Liver (tissue), 9 donors: ENCODE results near the gene COMMD1. TPM values are rescaled to one million over a fixed set of nuclear protein-coding genes. Genes with fewer than 3 reads are reported as not detected.

ENCODE experiments used
- DNase-seq: peaks from one replicate; pipeline ENCODE4 v3.0.0-alpha.2; 2017; ENCODE audit warnings: low spot score
- H3K27ac ChIP-seq, 2 donors: one replicate each; pipeline ENCODE4 v1.7.0; 2013; ENCODE audit warnings: inconsistent platforms in 2 of 2, low read length in 2 of 2, control low read depth in 1 of 2, low read depth in 1 of 2, mild to moderate bottlenecking in 1 of 2
- H3K27me3 ChIP-seq, 4 donors: one replicate each; pipeline versions ENCODE4 v1.6.1 to v1.7.0; 2013; ENCODE audit warnings: low read length in 3 of 4, inconsistent platforms in 1 of 4, mild to moderate bottlenecking in 1 of 4, moderate library complexity in 1 of 4; ENCODE audit not compliant: control insufficient read depth in 4 of 4, insufficient read depth in 4 of 4
- H3K36me3 ChIP-seq, 4 donors: one replicate each; pipeline versions ENCODE4 v1.6.1 to v1.7.0; 2013; ENCODE audit warnings: low read length in 3 of 4, mild to moderate bottlenecking in 3 of 4, low read depth in 1 of 4, moderate library complexity in 1 of 4; ENCODE audit not compliant: control insufficient read depth in 4 of 4, insufficient read depth in 3 of 4
- H3K4me1 ChIP-seq, 4 donors: one replicate each; pipeline versions ENCODE4 v1.6.1 to v1.7.0; 2013; ENCODE audit warnings: low read length in 3 of 4, mild to moderate bottlenecking in 3 of 4, moderate library complexity in 1 of 4; ENCODE audit not compliant: control insufficient read depth in 4 of 4, insufficient read depth in 4 of 4
- H3K4me3 ChIP-seq, 3 donors: one replicate each; pipeline versions ENCODE4 v1.6.1 to v1.7.0; 2013; ENCODE audit warnings: low read length in 3 of 3, control low read depth in 1 of 3, low read depth in 1 of 3, mild to moderate bottlenecking in 1 of 3
- H3K9ac ChIP-seq, 2 donors: one replicate each; pipeline ENCODE4 v1.7.0; 2013; ENCODE audit warnings: low read length in 2 of 2, mild to moderate bottlenecking in 2 of 2, moderate library complexity in 2 of 2, control low read depth in 1 of 2, low read depth in 1 of 2
- H3K9me3 ChIP-seq, 4 donors: one replicate each; pipeline versions ENCODE4 v1.6.1 to v1.7.0; 2013; ENCODE audit warnings: low read length in 3 of 4; ENCODE audit not compliant: control insufficient read depth in 4 of 4
- EGR1 ChIP-seq, 2 donors: IDR thresholded peaks; 2 replicates each; pipeline ENCODE4 v1.6.1; 2016 to 2018; ENCODE audit warnings: antibody characterized with exemption in 2 of 2, low read depth in 2 of 2
- FOXA2 ChIP-seq: IDR thresholded peaks from 2 replicates; pipeline ENCODE4 v1.6.1; 2016; ENCODE audit warnings: antibody characterized with exemption
- GABPA ChIP-seq, 2 donors: IDR thresholded peaks in 1 of 2; conservative IDR thresholded peaks in 1 of 2; 2 replicates each; pipeline ENCODE4 v1.6.1; 2016; ENCODE audit warnings: antibody characterized with exemption in 2 of 2, mild to moderate bottlenecking in 1 of 2, moderate library complexity in 1 of 2
- HNF4A ChIP-seq, 2 donors: conservative IDR thresholded peaks; 2 replicates each; pipeline ENCODE4 v1.6.1; 2016; ENCODE audit warnings: antibody characterized with exemption in 2 of 2, mild to moderate bottlenecking in 2 of 2
- HNF4G ChIP-seq: IDR thresholded peaks from 2 replicates; pipeline ENCODE4 v1.6.1; 2016; ENCODE audit warnings: antibody characterized with exemption
- JUND ChIP-seq, 2 donors: IDR thresholded peaks; 2 replicates each; pipeline ENCODE4 v1.6.1; 2016; ENCODE audit warnings: antibody characterized with exemption in 2 of 2
- NR2F2 ChIP-seq: IDR thresholded peaks from 2 replicates; pipeline ENCODE4 v1.6.1; 2016; ENCODE audit warnings: antibody characterized with exemption
- RAD21 ChIP-seq, 2 donors: IDR thresholded peaks; 2 replicates each; pipeline ENCODE4 v1.6.1; 2016; ENCODE audit warnings: antibody characterized with exemption in 2 of 2, mild to moderate bottlenecking in 2 of 2
- RXRA ChIP-seq, 2 donors: IDR thresholded peaks; 2 replicates each; pipeline ENCODE4 v1.6.1; 2017 to 2018; ENCODE audit warnings: antibody characterized with exemption in 2 of 2, mild to moderate bottlenecking in 1 of 2
- SP1 ChIP-seq: IDR thresholded peaks from 2 replicates; pipeline ENCODE4 v1.6.1; 2018; ENCODE audit warnings: antibody characterized with exemption, mild to moderate bottlenecking
- TAF1 ChIP-seq: conservative IDR thresholded peaks from 2 replicates; pipeline ENCODE4 v1.6.1; 2016; ENCODE audit warnings: antibody characterized with exemption, mild to moderate bottlenecking
- YY1 ChIP-seq: IDR thresholded peaks from 2 replicates; pipeline ENCODE4 v1.6.1; 2016; ENCODE audit warnings: antibody characterized with exemption, mild to moderate bottlenecking
- WGBS: extraction: QIAGEN DNeasy Blood & Tissue Kit; methylation state at CpG from one replicate; pipeline ENCODE4 v1.1.7; 2013; 5-methylcytosine and 5-hydroxymethylcytosine counted together
- polyA plus RNA-seq, 2 donors: library from polyadenylated mRNA; stranded (reverse) in 1 of 2; unstranded in 1 of 2; fragments of 200-250 nt in 1 of 2; fragments of >200 nt in 1 of 2; fragmentation: Nextera tagmentation in 1 of 2; extraction: Ambion mirVana in 1 of 2; gene quantifications; one replicate each; pipeline versions ENCODE4 v1.2.1 to v1.2.3, GENCODE V29; 2013 to 2015
- total RNA-seq, 2 donors: library from RNA; depleted of rRNA; stranded (reverse); fragments of >200 nt; gene quantifications; one replicate each; pipeline ENCODE4 v1.2.3, GENCODE V29; 2014
- TF ChIP-seq, protein P1 (sequence below): IDR thresholded peaks from 2 replicates; pipeline ENCODE4 v1.6.1; 2016; ENCODE audit warnings: antibody characterized with exemption, mild to moderate bottlenecking
- TF ChIP-seq, protein P2 (sequence below): IDR thresholded peaks from 2 replicates; pipeline ENCODE4 v1.6.1; 2016; ENCODE audit warnings: antibody characterized with exemption
- TF ChIP-seq, protein P3 (sequence below): IDR thresholded peaks from 2 replicates; pipeline ENCODE4 v1.6.1; 2016; ENCODE audit warnings: antibody characterized with exemption
- TF ChIP-seq, protein P4 (sequence below): fragments of 150-350 bp; IDR thresholded peaks from 2 replicates; pipeline ENCODE4 v1.5.1; 2017; ENCODE audit warnings: improper control_type of control experiment, low read depth, low read length; ENCODE audit not compliant: missing input control
- donor health status: healthy.
- donor health status: healthy.
- donor health status: healthy.
- donor health status: healthy.
- donor health status: healthy.

Gene COMMD1
- total and polyA plus RNA-seq, 4 donors, result 17.4 to 47.9 (median 20.7) TPM

DNA sequence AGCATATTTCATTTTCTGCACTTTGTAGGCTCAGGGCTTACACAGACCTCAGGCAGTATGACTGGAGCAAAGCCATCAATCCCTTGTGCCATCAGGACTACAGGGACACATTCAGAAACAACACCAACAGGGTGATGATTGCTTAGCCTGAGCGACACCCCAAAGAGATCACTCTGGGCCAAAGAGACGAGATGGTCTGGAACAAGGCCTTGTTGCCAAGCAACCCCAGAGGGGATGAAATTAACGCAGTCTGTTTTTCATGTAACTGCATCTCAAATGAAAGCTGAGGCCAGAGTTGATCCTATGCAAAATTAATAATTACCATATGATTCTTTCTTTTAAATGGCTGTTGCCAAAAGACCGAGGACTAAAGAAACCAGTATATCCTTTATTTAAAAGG, 270.3 kb downstream of the COMMD1 start:
- Histone ChIP-seq H3K4me3 (no peak overlapping the region), H3K9me3 (no peaks in the 10 kb centered on the region), H3K4me1 (peaks cover 0 to 5% (median 1%) of the 10 kb centered on the region in 4 donors), H3K36me3 (no peaks in the 10 kb centered on the region), H3K27ac (no peak overlapping the region), H3K9ac (no peak overlapping the region), H3K27me3 (no peaks in the 10 kb centered on the region)
- DNase-seq, result no peak
- 94% methylated on average over 4 of the region's 4 CpGs for WGBS
- TF ChIP-seq NR2F2 (no peak), HNF4G (no peak), GABPA (IDR thresholded peaks at IDR 0.05 in 1 of 2, conservative IDR thresholded peaks at IDR 0.05 in 1 of 2) (no peak), HNF4A (conservative IDR thresholded peaks at IDR 0.05) (no peak), TAF1 (no peak), FOXA2 (no peak), JUND (IDR thresholded peaks at IDR 0.05) (no peak), RXRA (IDR thresholded peaks at IDR 0.05) (no peak), YY1 (no peak), EGR1 (IDR thresholded peaks at IDR 0.05; ENCODE audit: low read depth in 2 of 2) (no peak), SP1 (no peak), RAD21 (IDR thresholded peaks at IDR 0.05) (no peak)
- TF ChIP-seq, protein P1, sequence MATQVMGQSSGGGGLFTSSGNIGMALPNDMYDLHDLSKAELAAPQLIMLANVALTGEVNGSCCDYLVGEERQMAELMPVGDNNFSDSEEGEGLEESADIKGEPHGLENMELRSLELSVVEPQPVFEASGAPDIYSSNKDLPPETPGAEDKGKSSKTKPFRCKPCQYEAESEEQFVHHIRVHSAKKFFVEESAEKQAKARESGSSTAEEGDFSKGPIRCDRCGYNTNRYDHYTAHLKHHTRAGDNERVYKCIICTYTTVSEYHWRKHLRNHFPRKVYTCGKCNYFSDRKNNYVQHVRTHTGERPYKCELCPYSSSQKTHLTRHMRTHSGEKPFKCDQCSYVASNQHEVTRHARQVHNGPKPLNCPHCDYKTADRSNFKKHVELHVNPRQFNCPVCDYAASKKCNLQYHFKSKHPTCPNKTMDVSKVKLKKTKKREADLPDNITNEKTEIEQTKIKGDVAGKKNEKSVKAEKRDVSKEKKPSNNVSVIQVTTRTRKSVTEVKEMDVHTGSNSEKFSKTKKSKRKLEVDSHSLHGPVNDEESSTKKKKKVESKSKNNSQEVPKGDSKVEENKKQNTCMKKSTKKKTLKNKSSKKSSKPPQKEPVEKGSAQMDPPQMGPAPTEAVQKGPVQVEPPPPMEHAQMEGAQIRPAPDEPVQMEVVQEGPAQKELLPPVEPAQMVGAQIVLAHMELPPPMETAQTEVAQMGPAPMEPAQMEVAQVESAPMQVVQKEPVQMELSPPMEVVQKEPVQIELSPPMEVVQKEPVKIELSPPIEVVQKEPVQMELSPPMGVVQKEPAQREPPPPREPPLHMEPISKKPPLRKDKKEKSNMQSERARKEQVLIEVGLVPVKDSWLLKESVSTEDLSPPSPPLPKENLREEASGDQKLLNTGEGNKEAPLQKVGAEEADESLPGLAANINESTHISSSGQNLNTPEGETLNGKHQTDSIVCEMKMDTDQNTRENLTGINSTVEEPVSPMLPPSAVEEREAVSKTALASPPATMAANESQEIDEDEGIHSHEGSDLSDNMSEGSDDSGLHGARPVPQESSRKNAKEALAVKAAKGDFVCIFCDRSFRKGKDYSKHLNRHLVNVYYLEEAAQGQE, result no peak
- TF ChIP-seq, protein P2, sequence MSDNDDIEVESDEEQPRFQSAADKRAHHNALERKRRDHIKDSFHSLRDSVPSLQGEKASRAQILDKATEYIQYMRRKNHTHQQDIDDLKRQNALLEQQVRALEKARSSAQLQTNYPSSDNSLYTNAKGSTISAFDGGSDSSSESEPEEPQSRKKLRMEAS, result no peak
- TF ChIP-seq, protein P3, sequence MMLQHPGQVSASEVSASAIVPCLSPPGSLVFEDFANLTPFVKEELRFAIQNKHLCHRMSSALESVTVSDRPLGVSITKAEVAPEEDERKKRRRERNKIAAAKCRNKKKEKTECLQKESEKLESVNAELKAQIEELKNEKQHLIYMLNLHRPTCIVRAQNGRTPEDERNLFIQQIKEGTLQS, result no peak

DNA sequence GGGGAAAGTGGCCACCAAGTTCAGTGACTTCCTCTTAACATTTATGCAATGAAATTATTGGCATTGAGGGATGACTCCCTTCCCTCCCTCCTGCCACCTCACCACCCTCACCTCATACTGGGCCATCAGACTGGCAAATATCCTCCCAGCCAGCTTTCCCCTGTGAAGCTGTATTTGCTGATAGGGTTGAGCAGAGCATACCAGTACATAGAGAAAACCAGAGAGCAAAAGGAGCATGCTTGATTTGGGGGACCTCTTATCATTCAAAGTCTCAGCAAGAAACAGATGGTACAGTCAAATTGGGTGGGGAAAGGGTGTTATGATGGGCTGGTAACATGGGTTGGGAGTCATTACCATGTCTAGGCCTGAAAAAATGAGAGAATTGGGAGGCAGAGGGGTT, 271.3 kb downstream of the COMMD1 start:
- H3K4me3 ChIP-seq, result no peak overlapping the region
- no peaks in the 10 kb centered on the region for H3K9me3 ChIP-seq
- peak overlapping the region; percentile 50 to 55 for H3K27ac ChIP-seq
- no peaks in the 10 kb centered on the region for H3K27me3 ChIP-seq
- TF ChIP-seq GABPA (IDR thresholded peaks at IDR 0.05 in 1 of 2, conservative IDR thresholded peaks at IDR 0.05 in 1 of 2) (no peak), HNF4A (conservative IDR thresholded peaks at IDR 0.05) (peak in 1 of 2 donors; percentile 20), NR2F2 (no peak), RXRA (IDR thresholded peaks at IDR 0.05) (peak in 1 of 2 donors; percentile 7), HNF4G (no peak)
- TF ChIP-seq, protein P4, sequence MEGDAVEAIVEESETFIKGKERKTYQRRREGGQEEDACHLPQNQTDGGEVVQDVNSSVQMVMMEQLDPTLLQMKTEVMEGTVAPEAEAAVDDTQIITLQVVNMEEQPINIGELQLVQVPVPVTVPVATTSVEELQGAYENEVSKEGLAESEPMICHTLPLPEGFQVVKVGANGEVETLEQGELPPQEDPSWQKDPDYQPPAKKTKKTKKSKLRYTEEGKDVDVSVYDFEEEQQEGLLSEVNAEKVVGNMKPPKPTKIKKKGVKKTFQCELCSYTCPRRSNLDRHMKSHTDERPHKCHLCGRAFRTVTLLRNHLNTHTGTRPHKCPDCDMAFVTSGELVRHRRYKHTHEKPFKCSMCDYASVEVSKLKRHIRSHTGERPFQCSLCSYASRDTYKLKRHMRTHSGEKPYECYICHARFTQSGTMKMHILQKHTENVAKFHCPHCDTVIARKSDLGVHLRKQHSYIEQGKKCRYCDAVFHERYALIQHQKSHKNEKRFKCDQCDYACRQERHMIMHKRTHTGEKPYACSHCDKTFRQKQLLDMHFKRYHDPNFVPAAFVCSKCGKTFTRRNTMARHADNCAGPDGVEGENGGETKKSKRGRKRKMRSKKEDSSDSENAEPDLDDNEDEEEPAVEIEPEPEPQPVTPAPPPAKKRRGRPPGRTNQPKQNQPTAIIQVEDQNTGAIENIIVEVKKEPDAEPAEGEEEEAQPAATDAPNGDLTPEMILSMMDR, result no peak
- peaks cover 0 to 5% (median 1%) of the 10 kb centered on the region in 4 donors for H3K4me1 ChIP-seq
- peak; percentile 55 for DNase-seq
- no peak overlapping the region for H3K9ac ChIP-seq
- H3K36me3 ChIP-seq, result no peaks in the 10 kb centered on the region
